Right lobe of liver (tissue), 4 donors: Measurements from ENCODE around the gene UCN2.

ENCODE experiments used
- POLR2A ChIP-seq: fragments of 450-650 bp; IDR thresholded peaks from one replicate; pipeline ENCODE4 v1.6.1; 2017; ENCODE audit warnings: antibody characterized with exemption, mild to moderate bottlenecking
- TF ChIP-seq, protein P1 (sequence below), 4 donors: fragments of 200-600 bp in 3 of 4; fragments of 450-650 bp in 1 of 4; IDR thresholded peaks; one replicate each; pipeline versions ENCODE4 v1.5.1 to v1.8.0; 2016 to 2022; ENCODE audit warnings: antibody characterized with exemption in 4 of 4, mild to moderate bottlenecking in 2 of 4
- donor health status: DM: no; HTN: no; CAD: no.
- donor health status: DM: no; HTN: no; CAD: no.
- donor health status: DM: no; HTN: yes; CAD: no.

DNA sequence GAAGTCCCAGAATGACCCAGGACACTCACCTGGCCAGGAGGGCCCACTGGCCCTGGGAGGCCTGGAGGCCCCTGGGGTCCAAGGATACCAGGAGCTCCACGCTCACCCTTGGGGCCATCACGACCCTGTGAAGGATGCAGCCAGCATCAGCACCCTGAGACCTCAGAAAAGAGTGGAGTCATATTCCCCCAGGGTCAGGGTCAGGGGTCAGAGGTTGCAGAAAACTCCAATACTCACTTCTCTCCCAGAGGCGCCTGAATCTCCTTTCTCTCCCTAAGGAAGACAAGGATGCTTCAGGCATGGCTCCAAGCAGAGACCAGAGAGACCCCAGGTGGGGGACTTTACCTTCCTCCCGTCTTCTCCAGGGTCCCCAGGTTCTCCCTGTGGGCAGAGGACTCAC is 13.1 kb upstream of the UCN2 start:
- TF ChIP-seq, protein P1, sequence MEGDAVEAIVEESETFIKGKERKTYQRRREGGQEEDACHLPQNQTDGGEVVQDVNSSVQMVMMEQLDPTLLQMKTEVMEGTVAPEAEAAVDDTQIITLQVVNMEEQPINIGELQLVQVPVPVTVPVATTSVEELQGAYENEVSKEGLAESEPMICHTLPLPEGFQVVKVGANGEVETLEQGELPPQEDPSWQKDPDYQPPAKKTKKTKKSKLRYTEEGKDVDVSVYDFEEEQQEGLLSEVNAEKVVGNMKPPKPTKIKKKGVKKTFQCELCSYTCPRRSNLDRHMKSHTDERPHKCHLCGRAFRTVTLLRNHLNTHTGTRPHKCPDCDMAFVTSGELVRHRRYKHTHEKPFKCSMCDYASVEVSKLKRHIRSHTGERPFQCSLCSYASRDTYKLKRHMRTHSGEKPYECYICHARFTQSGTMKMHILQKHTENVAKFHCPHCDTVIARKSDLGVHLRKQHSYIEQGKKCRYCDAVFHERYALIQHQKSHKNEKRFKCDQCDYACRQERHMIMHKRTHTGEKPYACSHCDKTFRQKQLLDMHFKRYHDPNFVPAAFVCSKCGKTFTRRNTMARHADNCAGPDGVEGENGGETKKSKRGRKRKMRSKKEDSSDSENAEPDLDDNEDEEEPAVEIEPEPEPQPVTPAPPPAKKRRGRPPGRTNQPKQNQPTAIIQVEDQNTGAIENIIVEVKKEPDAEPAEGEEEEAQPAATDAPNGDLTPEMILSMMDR (IDR thresholded peaks at IDR 0.05), result no peak
- no peak for TF ChIP-seq POLR2A
